Astrocyte (in vitro differentiated cells and primary cell): Measurements from ENCODE around the gene BTBD16. TPM values are rescaled to one million over a fixed set of nuclear protein-coding genes. Genes with fewer than 3 reads are reported as not detected.

ENCODE experiments used
- DNase-seq: peaks from one replicate; pipeline ENCODE4 v3.0.0-alpha.2; 2010; ENCODE audit warnings: low read depth
- FAIRE-seq: peaks from 2 replicates; lab custom pipeline; 2011; peaks lifted over from hg19 to GRCh38; lab: Jason Lieb, UNC
- H2AFZ ChIP-seq: 2 replicates; pipeline ENCODE4 v1.6.0; 2012; ENCODE audit warnings: low read depth, low read length, inconsistent platforms
- H3K27ac ChIP-seq: 2 replicates; pipeline ENCODE4 v1.5.1; 2011; ENCODE audit warnings: low read depth, low read length, inconsistent platforms
- H3K27me3 ChIP-seq: 2 replicates; pipeline ENCODE4 v1.6.0; 2011; ENCODE audit warnings: low read length, inconsistent platforms; ENCODE audit not compliant: insufficient read depth
- H3K36me3 ChIP-seq: 2 replicates; pipeline ENCODE4 v1.5.1; 2011; ENCODE audit warnings: low read length, inconsistent platforms; ENCODE audit not compliant: insufficient read depth
- H3K4me1 ChIP-seq: 2 replicates; pipeline ENCODE4 v1.5.1; 2011; ENCODE audit warnings: low read length, inconsistent platforms; ENCODE audit not compliant: insufficient read depth
- H3K4me2 ChIP-seq: 2 replicates; pipeline ENCODE4 v1.6.0; 2012; ENCODE audit warnings: low read length, inconsistent platforms
- H3K4me3 ChIP-seq: 2 replicates; pipeline ENCODE4 v1.5.1; 2011; ENCODE audit warnings: low read depth, mild to moderate bottlenecking, low read length, inconsistent platforms; ENCODE audit not compliant: insufficient read depth
- H3K79me2 ChIP-seq: 2 replicates; pipeline ENCODE4 v1.6.0; 2012; ENCODE audit warnings: mild to moderate bottlenecking, low read length, inconsistent platforms; ENCODE audit not compliant: insufficient read depth
- H3K9ac ChIP-seq: 2 replicates; pipeline ENCODE4 v1.6.0; 2012; ENCODE audit warnings: mild to moderate bottlenecking, low read length, inconsistent platforms
- H3K9me3 ChIP-seq: 2 replicates; pipeline ENCODE4 v1.5.1; 2012; ENCODE audit warnings: low read depth, mild to moderate bottlenecking, low read length, inconsistent platforms; ENCODE audit not compliant: insufficient read depth
- H4K20me1 ChIP-seq: 2 replicates; pipeline ENCODE4 v1.6.0; 2012; ENCODE audit warnings: low read length, inconsistent platforms; ENCODE audit not compliant: insufficient read depth
- H3K27ac Mint-ChIP-seq: one replicate; pipeline ENCODE4 v1.8.0; 2021; ENCODE audit warnings: mild to moderate bottlenecking, mixed read lengths; ENCODE audit not compliant: unreplicated experiment
- H3K27me3 Mint-ChIP-seq: one replicate; pipeline ENCODE4 v1.8.0; 2021; ENCODE audit warnings: low read depth, mixed read lengths; ENCODE audit not compliant: unreplicated experiment
- H3K36me3 Mint-ChIP-seq: one replicate; pipeline ENCODE4 v1.8.0; 2021; ENCODE audit warnings: low read depth, mixed read lengths; ENCODE audit not compliant: unreplicated experiment
- H3K4me1 Mint-ChIP-seq: one replicate; pipeline ENCODE4 v1.8.0; 2021; ENCODE audit warnings: low read depth, mixed read lengths; ENCODE audit not compliant: unreplicated experiment
- H3K4me3 Mint-ChIP-seq: one replicate; pipeline ENCODE4 v1.8.0; 2021; ENCODE audit warnings: mild to moderate bottlenecking, moderate library complexity, mixed read lengths; ENCODE audit not compliant: unreplicated experiment
- H3K9me3 Mint-ChIP-seq: one replicate; pipeline ENCODE4 v1.8.0; 2021; ENCODE audit warnings: mild to moderate bottlenecking, mixed read lengths; ENCODE audit not compliant: unreplicated experiment
- EZH2 ChIP-seq: IDR thresholded peaks from 2 replicates; pipeline ENCODE4 v1.6.1; 2012; ENCODE audit warnings: mild to moderate bottlenecking, low read length, inconsistent platforms; ENCODE audit not compliant: insufficient read depth
- total RNA-seq: library from RNA; stranded (reverse); gene quantifications from 2 replicates; pipeline ENCODE4 v1.2.1, GENCODE V29; 2021
- TF ChIP-seq, protein P1 (sequence below): IDR thresholded peaks from 2 replicates; pipeline ENCODE4 v1.5.1; 2011; ENCODE audit warnings: low read depth, mild to moderate bottlenecking, inconsistent platforms, low read length, moderate library complexity; ENCODE audit not compliant: insufficient read depth

Gene BTBD16
- total RNA-seq, 1 donor from 2014 or later = not detected

- Histone ChIP-seq H4K20me1 (peaks cover 3% of the 10 kb centered on the region), H2AFZ (no peak overlapping the region), H3K27me3 (no peaks in the 10 kb centered on the region), H3K9ac (no peak overlapping the region), H3K27ac (no peak overlapping the region), H3K9me3 (no peaks in the 10 kb centered on the region), H3K79me2 (no peaks in the 10 kb centered on the region), H3K36me3 (no peaks in the 10 kb centered on the region), H3K4me1 (peaks cover 9% of the 10 kb centered on the region), H3K4me3 (no peak overlapping the region), H3K4me2 (peak overlapping the region; percentile 48)
- no peak for TF ChIP-seq EZH2
- TF ChIP-seq, protein P1, sequence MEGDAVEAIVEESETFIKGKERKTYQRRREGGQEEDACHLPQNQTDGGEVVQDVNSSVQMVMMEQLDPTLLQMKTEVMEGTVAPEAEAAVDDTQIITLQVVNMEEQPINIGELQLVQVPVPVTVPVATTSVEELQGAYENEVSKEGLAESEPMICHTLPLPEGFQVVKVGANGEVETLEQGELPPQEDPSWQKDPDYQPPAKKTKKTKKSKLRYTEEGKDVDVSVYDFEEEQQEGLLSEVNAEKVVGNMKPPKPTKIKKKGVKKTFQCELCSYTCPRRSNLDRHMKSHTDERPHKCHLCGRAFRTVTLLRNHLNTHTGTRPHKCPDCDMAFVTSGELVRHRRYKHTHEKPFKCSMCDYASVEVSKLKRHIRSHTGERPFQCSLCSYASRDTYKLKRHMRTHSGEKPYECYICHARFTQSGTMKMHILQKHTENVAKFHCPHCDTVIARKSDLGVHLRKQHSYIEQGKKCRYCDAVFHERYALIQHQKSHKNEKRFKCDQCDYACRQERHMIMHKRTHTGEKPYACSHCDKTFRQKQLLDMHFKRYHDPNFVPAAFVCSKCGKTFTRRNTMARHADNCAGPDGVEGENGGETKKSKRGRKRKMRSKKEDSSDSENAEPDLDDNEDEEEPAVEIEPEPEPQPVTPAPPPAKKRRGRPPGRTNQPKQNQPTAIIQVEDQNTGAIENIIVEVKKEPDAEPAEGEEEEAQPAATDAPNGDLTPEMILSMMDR = no peak
- Mint-ChIP-seq H3K36me3 (peaks cover 6% of the 10 kb centered on the region), H3K4me3 (peak overlapping the region; percentile 64), H3K27me3 (no peaks in the 10 kb centered on the region), H3K4me1 (peaks cover 24% of the 10 kb centered on the region), H3K9me3 (peaks cover 7% of the 10 kb centered on the region), H3K27ac (peak overlapping the region; percentile 97)
- peak; percentile 78 for DNase-seq
- no peak for FAIRE-seq
Observed at GRCh38 chr10:122263971-122264370, 7.1 kb upstream of the BTBD16 start.

DNA sequence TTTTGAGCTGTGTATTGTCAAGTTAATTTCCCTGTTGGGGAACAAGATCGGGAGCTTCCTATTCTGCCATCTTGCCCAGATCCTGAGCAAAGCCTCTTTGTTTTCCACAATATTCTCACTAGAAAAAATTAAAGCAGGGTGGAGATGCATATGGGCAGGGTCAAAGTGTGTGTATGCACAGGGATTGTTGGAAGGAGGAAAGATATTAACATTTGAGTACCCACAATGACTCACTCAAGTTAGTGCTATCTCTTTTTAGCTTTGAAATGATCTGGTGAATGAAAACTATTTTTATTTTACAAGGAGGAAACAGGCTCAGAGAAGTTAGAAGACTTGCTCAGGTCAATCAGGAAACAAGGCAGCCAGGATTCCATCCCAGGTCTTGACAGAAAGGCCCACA lies 6.7 kb upstream of the BTBD16 start:
- no peaks in the 10 kb centered on the region for H3K36me3 ChIP-seq
- peaks cover 6% of the 10 kb centered on the region for H3K36me3 Mint-ChIP-seq
- H3K79me2 ChIP-seq = no peaks in the 10 kb centered on the region
- peak overlapping the region; percentile 97 for H3K27ac Mint-ChIP-seq
- H3K4me3 Mint-ChIP-seq = peak overlapping the region; percentile 64
- DNase-seq (peak; percentile 19), FAIRE-seq (no peak)
- H3K4me1 Mint-ChIP-seq = peaks cover 22% of the 10 kb centered on the region
- no peak overlapping the region for H3K9ac ChIP-seq
- H3K27me3 ChIP-seq = no peaks in the 10 kb centered on the region
- no peak overlapping the region for H2AFZ ChIP-seq
- H3K4me2 ChIP-seq = peak overlapping the region; percentile 48
- no peak overlapping the region for H3K27ac ChIP-seq
- no peaks in the 10 kb centered on the region for H3K27me3 Mint-ChIP-seq
- H3K4me3 ChIP-seq = no peak overlapping the region
- peaks cover 9% of the 10 kb centered on the region for H3K4me1 ChIP-seq
- peaks cover 7% of the 10 kb centered on the region for H3K9me3 Mint-ChIP-seq
- peaks cover 3% of the 10 kb centered on the region for H4K20me1 ChIP-seq
- TF ChIP-seq EZH2 = no peak
- TF ChIP-seq, protein P1 = no peak
- no peaks in the 10 kb centered on the region for H3K9me3 ChIP-seq

DNA sequence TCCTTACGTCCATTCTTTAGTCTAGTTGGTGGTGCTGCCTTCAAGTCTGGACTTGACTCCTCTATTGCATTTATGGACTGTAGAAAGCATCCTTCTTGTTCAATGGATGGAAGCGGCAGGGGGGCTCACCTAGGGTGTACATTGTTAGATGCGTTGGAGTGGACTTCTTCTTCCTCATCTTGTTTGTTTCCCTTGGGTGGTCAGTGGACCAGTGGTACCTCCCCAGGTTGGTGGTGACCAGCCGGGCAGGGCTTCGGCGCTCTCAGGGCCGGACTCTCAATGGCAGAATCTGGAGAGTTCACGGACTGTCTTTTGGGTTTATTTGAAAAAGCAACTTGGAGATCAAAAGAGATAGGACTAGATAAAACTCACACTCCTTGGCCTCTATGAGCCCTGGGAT lies 6.2 kb upstream of the BTBD16 start:
- no peak for DNase-seq
- no peak for FAIRE-seq
- H4K20me1 ChIP-seq = peaks cover 3% of the 10 kb centered on the region
- no peak overlapping the region for H3K4me3 ChIP-seq
- no peaks in the 10 kb centered on the region for H3K79me2 ChIP-seq
- no peak overlapping the region for H2AFZ ChIP-seq
- no peaks in the 10 kb centered on the region for H3K27me3 ChIP-seq
- H3K4me2 ChIP-seq = no peak overlapping the region
- H3K9ac ChIP-seq = no peak overlapping the region
- Mint-ChIP-seq H3K9me3 (peaks cover 7% of the 10 kb centered on the region), H3K27me3 (no peaks in the 10 kb centered on the region), H3K36me3 (peaks cover 6% of the 10 kb centered on the region), H3K4me3 (no peak overlapping the region), H3K27ac (peak overlapping the region; percentile 97), H3K4me1 (peaks cover 22% of the 10 kb centered on the region)
- H3K9me3 ChIP-seq = no peaks in the 10 kb centered on the region
- H3K4me1 ChIP-seq = peaks cover 9% of the 10 kb centered on the region
- H3K36me3 ChIP-seq = peaks cover 4% of the 10 kb centered on the region
- no peak overlapping the region for H3K27ac ChIP-seq
- no peak for TF ChIP-seq EZH2
- TF ChIP-seq, protein P1 = no peak
